H54 (cell line): Measurements from ENCODE around the gene PRELP.
A peak's percentile ranks its signal among the peaks of the same experiment; 100 is the strongest.

Experiments used
- DNase-seq: peaks from one replicate; pipeline ENCODE4 v3.0.0; 2011; ENCODE audit warnings: low spot score, mixed read lengths; ENCODE audit not compliant: insufficient read length
- FAIRE-seq: peaks from 3 replicates; lab custom pipeline; 2011; peaks lifted over from hg19 to GRCh38; lab: Jason Lieb, UNC
- POLR2A ChIP-seq: IDR thresholded peaks from 2 replicates; pipeline ENCODE4 v1.6.1; 2011; ENCODE audit warnings: low read depth, mild to moderate bottlenecking, low read length

Gene PRELP

DNA sequence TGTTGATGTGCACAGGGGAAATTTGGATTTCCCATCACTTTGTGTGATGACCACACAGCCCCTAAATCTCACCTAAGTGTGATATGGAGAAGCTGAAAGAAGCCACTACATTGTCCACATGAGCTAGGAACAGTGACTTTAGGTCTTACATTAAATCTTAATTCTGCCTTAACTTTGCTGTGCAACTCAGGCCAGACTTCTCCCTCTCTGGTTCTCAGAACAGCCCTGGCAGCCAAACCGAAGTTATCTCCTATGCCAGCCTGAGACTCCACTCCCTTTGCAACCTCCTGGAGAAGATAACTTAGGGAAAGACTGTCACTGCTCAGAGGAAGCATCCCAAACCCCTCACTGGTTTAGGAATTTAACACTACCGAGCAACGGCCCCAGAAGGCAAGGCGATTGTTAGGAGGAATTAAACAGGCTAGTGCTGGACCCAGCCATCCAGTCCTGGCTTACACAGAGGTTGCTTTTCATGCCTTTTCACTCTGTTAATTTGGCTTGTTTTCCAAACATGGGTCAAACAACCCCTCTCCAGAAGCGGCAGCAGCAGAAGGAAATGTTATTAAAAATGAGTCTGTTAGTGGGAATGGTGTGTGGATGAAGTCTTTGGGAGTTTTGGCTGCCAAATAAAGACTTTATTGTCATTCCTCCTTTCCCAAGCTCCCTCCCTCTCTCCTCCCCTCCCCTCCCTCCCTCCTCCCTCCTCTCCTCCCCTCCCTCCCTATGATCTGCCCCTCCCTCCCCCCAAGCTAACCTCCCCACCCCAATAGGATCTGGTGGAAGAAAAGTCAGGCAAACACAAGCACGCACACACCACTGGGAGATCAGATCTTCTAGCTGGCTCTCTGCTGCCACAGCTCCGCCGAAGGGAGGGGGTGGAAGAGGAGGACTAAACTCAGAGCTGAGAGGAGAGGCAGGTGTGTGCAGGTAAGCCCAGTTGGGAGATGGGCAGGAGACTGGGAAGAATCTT, at the start of gene PRELP:
TSS of gene PRELP (plus strand) at position 795 of the 970 bp plus-strand sequence. CDS start 7,379 bp downstream, outside the sequence.
- no peak for TF ChIP-seq POLR2A
- DNase-seq = peak; percentile 31
- no peak for FAIRE-seq

- TF ChIP-seq POLR2A = no peak
- FAIRE-seq (no peak), DNase-seq (no peak)
Measured at GRCh38 chr1:203426366-203426765, 49.2 kb upstream of the PRELP start.

DNA sequence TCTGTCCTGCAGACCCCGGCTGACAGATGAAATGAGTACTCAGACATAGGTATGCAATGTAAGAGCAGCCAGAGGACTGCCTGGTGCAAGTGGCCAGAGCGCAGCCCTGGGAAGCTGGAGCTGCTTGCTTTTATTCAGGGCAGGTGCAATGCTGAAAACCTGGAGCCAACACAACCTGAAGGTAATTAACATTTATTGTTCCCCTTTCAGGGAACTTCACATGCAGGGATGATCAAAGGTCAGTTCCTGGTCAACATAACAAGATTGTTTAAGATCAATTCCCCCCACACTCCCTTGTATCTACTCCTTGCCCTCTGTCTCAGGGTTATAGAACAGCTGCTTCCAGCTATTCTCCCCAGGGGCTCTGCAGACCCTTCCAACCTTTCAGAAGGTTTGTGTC, 48.7 kb upstream of the PRELP start:
- DNase-seq (no peak), FAIRE-seq (no peak)
- no peak for TF ChIP-seq POLR2A

GRCh38 chr1:203427451-203427850, 48.2 kb upstream of the PRELP start:
- DNase-seq (no peak), FAIRE-seq (no peak)
- TF ChIP-seq POLR2A = no peak

DNA sequence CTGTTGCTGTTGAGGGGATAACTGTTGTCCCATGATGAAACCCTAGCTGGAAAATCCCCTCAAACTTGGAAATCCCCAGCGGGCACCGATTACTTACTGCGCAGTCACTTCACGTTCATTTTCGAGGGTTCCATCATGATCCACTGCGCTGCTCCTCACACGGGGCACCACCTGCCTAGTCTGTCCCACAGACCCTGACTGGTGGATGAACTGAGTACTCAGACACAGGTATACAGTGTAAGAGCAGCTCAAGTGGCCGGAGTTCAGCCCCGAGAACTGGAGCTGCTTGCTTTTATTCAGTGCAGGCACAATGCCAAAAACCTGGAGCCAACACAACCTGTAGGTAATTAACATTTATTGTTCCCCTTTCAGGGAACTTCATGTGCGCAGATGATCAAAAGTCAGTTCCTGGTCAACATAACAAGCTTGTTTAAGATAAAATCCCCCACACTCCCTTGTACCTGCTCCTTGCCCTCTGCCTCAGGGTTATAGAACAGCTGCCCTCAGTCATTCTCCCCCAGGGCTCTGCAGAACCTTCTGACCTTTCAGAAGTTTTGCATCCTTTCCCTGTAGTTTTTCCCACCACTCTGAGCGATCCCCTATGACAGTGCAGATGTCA, 46.5 kb upstream of the PRELP start:
- DNase-seq (no peak), FAIRE-seq (no peak)
- no peak for TF ChIP-seq POLR2A

- no peak for FAIRE-seq
- DNase-seq = no peak
Measured at GRCh38 chr1:203435615-203436014, 40.0 kb upstream of the PRELP start.

GRCh38 chr1:203437696-203438315, 37.8 kb upstream of the PRELP start:
- DNase-seq (no peak), FAIRE-seq (no peak)
- TF ChIP-seq POLR2A = no peak

More at GRCh38 chr1:203435615-203436014, 40.0 kb upstream of the PRELP start:
- no peak for TF ChIP-seq POLR2A

DNA sequence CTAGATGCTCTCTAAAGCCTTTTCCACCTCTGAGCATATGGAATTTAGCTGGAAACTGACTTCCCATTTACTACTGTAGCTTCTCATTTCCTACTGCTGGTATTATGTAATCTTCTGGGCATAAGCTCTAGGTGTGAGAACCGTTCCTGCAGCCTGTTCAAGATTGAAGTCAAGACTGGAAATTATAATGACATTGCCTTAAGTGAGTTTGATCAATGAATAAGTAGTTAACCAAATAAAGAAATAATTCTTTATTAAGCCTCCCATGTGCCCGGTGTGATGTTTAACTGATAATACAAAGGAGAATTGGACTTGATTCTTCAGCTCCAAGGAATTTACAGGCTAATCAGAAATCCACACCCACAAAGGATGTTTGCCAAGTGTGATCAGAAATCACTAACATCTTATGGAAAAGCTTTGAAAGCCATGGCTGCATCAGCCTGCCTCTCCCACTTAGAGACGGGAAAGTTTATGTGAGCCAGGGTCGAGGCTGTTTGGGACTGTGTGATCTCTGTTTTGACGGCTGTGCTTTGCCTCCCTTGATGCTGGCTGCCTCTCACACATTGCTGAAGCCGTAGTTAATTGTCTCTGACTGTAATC, 36.4 kb upstream of the PRELP start:
- no peak for FAIRE-seq
- TF ChIP-seq POLR2A = no peak
- DNase-seq = no peak

DNA sequence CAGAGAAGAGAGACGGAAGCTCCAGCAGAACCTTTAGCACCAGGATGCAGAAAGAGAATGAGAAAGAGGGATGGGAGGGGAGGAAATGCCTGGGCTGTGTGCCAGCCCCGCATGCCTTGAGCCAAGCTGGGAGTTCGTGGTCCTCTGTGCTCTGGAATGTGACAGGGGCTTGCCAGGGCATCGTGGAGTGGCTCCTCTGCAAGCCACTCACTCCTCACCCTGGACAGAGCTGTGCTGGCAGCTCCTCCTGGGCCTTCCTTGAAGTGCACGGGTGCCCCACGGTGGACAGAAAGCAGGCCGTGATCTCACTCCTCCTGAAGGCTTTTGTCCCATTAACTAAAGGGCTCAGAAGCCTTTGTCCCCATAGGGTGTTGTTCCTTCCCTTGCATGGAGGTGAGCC, 34.8 kb upstream of the PRELP start:
- TF ChIP-seq POLR2A = no peak
- DNase-seq (peak; percentile 33), FAIRE-seq (no peak)

DNA sequence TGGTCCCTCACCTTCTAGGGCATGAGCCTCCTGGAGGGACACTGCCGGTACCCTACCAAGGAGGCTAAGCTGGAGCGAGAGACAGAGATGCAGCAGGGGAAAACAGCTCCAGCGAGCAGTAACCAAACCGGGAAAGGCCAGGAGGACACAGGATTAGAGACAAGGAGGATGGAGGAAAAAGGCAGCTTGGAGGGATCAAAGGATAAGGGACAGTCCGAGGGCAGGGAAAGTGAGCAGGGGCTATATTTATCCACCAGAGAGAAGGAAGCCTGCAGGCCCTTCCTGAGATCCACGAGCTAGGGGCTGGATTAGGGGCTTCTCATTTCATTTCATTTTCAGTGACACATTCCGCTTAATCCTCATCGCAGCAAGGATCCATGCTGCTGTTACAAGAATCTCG, 33.8 kb upstream of the PRELP start:
- no peak for FAIRE-seq
- no peak for TF ChIP-seq POLR2A
- no peak for DNase-seq

DNA sequence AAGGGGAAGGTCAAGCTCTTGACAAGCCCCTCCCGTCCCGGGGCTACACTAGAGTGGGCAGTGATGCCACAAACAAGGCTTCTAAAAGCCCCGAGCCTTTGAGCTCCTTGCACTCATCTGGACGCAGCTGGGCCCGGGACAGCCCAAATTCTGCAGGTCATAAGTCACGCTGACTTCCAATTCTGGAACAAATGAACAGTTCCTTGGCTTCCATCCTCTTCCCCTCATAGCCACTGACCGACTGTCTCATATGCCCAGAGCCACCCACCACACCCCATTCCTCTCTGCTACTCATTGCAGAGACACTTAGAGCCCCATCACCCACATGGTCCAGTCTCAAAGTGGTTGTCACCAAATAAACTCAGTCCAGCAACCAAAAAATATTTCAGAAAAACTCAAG, 32.8 kb upstream of the PRELP start:
- FAIRE-seq = no peak
- TF ChIP-seq POLR2A = no peak
- no peak for DNase-seq

- no peak for FAIRE-seq
- TF ChIP-seq POLR2A = no peak
Measured at GRCh38 chr1:203443296-203443695, 32.3 kb upstream of the PRELP start.

DNA sequence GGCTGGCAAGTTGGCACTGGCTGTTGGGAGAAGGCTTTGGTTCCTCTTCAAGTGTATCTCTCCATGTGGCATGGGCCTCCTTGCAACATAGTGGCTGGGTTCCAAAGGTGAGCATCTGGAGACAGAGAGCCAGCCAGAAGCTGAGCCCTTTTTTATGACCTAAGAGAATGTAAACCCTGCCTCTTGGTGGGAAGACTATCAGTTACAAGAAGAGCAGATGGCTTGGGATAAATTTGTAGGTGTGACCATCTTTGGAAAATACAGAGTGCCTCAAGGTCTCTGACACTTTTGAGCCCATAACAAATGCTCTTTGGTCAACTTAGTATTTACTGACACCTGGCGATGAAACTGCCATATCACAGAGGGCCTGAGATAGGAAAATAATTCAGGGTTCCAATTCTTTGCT, 31.4 kb upstream of the PRELP start:
- TF ChIP-seq POLR2A = no peak
- DNase-seq = no peak
- FAIRE-seq = no peak

More at GRCh38 chr1:203443296-203443695, 32.3 kb upstream of the PRELP start:
- DNase-seq = no peak
